Measurements from ENCODE around the gene ZNF75A.
A peak's percentile ranks its signal among the peaks of the same experiment; 100 is the strongest.

The ZNF75A gene

DNA sequence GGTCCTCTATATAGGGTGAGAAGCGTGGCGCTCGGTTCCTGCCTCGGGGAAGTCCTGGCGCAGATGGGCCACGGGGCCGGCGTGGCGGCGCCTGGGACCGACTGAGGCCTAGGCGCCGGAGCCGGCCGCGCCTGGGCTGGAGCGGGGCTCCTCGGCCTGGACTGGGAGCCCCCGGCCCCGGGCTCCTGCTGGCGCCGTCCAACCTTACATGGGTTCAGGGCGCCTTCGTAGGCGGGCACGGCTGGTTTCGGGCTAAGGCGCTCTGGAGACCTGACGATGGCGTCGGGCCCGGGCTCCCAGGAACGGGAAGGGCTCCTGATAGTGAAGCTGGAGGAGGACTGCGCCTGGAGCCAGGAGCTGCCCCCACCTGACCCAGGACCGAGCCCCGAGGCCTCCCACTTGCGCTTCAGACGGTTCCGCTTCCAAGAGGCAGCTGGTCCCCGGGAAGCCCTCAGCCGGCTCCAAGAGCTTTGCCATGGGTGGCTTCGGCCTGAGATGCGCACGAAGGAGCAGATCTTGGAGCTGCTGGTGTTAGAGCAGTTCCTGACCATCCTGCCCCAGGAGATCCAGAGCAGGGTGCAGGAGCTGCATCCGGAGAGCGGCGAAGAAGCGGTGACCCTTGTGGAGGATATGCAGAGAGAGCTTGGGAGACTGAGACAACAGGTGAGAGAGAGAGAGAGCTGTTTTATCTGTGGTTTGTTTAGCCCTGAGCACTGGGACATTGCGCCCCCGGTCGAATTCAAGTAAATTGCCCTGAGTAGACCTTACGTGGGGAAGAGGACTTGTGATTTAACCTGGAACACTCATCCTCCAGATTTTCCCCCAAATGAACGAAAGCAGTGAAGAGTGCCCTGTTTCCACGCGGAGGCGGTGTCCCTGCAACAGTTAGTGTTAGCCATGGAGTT, 21.5 kb upstream of the ZNF75A start:
- peak in 4 of 58 donors; percentile 38 to 58 (median 50) for DNase-seq

DNA sequence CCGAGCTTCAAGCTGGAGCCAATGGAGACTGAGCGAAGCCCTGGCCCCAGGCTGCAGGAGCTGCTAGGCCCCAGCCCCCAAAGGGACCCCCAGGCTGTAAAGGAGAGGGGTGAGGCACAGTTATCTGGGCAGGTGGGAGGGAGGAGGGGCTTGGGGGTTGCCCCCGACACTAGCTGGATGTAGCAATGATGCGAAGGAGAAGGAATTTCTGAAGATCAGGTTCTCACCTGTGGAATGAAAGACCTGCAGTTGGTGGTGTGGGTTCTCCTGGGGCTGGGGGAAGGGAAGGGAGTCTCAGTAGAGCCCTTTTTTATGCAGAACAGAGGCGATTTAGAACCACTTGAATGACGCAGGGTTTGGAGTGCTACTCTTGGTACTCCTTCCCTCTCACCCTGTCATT, 20.2 kb upstream of the ZNF75A start:
- no peak for DNase-seq

GRCh38 chr16:3289998-3290673, 15.2 kb upstream of the ZNF75A start:
- DNase-seq = no peak

DNA sequence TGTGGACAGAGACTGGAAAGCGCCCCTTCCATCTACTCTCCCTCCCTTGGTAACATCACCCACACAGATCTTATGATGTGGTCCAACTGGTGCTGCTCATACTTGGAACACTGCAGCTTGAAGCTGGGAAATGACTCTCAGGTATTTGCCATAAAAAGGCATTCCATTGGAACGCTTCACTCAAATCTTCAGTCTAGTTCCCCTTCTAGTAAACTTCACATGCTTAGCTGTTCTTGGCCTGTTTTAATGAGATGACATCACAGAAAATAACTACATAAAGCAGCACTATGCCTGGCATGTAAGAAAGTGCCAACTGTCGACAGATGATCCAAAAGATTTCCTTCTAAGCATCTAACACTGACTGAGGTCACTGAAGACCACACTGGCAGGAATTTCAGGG, 12.7 kb upstream of the ZNF75A start:
- peak in 1 of 58 donors; percentile 5 for DNase-seq

DNA sequence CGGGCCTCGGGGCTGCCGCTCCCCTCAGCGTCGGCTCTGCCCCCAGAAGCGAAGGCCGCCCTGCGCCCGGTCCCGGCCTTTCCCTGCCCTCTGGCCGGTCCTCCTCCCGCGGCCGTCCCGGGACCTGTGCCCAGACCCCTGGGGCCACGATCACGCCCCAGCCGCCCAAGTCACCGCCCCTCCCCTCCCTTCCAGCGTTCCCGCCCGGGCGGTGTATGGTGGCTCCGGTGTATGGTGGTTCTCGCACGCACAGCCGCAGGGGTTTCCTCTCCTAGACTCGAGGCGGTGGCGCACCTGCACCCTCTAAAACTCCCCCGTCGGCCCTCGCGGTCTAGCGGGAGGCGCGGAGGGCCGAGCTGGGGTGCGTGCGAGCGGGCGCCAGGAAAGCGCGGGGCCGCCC, 10.1 kb upstream of the ZNF75A start:
- DNase-seq = no peak

- DNase-seq = peak in 5 of 58 donors; percentile 2 to 52 (median 8)
These were observed 9.5 kb upstream of the ZNF75A start for GRCh38 chr16:3295783-3296182.

DNA sequence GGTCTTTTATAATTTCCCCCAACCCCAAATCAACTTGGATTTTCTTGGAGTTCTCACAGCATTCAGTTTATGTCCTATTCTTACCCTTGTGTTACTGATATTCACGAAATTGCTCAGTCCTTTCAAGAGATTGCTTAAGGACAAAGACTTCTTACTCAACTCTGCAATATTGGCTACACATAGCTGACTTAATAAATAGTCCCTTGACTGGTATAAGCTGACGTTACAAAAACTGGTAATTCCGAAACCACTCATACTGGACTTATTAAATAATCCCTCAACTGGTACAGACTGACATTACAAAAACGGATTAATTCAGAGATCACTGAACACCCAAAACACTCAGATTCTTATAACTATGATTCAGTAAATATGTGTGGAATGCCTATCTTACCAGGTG, 927 bp upstream of the ZNF75A start:
- DNase-seq = peak in 1 of 58 donors; percentile 5

DNA sequence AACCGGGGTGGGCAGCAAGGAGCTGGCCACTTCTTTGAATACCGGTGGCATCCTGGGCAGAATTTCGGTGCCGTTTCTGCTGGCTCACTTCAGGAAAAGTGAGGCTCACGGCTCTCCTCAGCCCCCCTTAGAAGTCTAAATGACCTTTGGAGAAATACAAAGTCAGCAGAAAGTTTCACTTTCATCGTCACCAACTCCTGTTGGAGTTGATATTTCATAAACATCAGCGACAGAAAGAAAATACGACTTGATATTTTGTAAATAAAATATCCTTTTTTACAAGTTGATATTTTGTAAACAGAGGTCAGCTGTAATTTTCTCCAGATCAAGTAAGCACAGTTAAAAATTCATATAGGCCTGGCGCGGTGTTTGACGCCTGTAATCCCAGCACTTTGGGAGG, 781 bp downstream of the ZNF75A start:
- no peak for DNase-seq

DNA sequence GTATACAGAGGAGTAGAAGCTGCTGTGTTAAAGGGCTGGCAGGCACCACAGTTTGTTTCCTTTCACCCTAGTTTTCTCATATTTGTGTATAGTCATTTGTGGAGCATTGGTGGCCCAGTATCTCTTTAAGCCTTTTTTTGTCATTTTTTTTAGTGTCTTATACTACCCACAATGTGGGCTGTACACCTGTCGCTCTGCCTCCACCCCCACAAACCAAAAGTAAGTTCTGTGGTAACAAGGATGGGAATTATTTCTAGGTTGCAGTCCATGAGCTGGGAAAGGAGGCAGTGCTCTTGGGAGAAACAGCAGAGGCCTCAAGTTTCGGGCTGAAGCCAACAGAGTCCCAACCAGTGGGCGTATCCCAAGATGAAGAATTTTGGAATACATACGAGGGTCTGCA, 6.2 kb downstream of the ZNF75A start:
- DNase-seq = no peak

- DNase-seq = no peak
These were observed 12.2 kb downstream of the ZNF75A start for GRCh38 chr16:3317315-3317999.

DNA sequence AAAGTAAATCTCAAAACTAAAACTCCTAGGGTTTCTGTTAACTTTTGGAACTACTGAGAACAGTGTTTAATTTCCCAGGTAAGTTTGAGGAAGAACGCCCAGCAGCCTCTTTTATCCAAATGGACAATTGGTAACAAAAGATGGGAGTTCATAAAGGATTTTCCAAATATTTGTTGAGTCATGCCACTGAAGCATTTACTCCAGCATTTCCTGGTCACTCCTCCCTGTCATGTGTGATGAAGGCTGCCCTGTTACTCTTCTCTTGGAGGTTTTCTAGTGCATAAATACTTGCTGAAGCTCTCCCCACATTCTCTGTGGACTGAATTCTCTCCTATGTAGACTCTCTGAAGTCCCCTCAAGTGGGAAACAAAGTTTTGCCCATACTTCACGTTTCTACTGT, 16.5 kb downstream of the ZNF75A start:
- no peak for DNase-seq

DNA sequence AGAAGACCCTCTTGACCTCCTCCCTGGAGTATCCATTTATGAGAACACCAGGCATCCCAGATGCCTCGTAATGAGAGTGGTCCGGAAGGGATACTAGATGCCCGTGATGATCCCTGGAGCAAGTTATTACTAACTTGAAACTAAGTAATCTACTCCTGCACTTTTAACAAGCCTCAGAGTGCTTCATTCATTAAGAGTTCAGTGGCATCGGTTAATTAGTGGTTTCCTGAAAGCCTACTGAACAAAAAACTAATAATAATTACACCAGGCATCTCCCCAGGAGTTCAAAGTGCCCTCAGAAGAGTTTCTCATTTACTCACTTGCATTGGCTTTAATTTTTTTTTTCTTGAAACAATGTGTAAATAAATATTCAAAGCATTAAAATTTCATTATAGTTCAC, 22.2 kb downstream of the ZNF75A start:
- DNase-seq = no peak

DNA sequence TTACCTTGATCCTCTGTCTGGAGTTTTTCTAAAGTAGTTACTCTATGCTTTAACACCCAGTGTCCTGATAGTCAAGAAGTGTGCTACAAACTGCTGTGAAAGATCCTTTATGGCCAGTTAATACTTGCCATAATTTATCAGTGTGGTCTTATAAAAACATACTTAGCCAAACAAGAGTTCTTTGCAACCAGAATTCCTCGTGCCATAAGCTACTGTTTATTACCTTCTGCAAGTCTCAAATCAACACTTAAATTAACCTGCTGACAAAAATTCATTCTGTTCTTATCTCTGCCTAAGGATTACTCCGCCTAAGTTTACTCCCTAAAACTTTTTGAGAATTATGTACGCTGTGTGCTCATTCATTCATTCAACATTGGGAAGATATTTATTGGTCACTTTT, 22.8 kb downstream of the ZNF75A start:
- DNase-seq = no peak

GRCh38 chr16:3328643-3329042, 23.3 kb downstream of the ZNF75A start:
- DNase-seq = no peak

DNA sequence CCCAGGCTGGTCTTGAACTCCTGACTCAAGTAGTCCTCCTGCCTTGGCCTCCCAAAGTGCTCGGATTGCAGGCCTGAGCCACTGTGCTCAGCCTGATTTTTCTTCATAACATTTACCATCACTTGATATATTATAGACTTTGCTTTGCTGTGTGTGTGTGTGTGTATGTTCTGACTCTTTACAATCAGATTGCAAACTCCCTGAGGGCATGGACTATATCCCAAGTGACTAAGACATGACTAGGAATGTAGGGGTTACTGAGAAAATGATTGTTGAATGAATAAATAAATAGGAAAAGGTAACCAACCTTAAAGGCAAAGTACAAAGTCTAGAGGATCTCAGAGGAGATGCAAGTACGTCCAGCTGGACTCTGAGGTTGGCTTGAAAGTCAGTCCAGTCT, 40.7 kb downstream of the ZNF75A start:
- no peak for DNase-seq

DNA sequence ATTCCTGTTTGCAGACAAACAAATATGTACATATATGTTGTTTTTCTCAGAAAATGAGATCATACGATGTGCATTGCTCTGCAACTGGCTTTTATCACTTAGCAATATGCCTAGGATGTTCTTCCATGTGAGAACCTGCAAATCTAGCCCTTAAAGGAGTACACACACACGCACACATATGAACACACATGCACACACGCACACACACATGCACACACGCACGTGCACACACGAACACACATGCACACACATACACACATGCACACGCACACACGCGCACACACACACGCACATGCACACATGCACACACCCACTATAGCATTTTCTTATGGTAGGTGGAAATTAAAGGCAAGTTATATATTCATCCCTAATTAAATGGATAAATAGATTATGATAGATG, 42.3 kb downstream of the ZNF75A start:
- DNase-seq = no peak

DNA sequence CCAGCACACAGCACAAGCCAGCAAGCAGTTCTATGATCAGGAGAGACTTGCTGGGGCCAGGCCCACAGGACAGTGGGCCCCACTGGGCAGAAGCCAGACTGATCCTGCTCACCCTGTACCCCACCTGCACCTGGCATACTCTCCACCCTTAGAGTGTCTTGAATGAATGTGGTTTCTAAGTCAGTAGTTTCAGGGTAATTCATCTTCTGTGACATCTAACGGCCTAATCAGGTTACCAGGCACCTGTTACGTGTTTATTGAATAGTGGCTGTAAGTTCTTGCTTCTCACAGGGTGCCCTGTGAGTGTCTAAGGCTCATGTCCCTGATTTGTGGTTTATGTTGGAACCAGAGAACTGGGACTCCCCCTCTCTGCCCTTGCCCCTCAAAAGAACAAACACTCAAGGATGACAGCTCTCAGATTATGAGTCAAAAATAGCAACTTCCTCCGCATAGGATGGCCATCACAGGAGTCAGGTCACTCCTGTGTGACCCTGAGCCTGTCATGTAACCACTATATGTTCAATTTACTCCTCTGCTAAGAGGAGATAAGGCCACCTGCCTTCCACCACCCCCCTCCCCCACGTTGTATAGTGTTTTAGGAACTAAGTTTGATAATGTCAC, 43.4 kb downstream of the ZNF75A start:
- no peak for DNase-seq

DNA sequence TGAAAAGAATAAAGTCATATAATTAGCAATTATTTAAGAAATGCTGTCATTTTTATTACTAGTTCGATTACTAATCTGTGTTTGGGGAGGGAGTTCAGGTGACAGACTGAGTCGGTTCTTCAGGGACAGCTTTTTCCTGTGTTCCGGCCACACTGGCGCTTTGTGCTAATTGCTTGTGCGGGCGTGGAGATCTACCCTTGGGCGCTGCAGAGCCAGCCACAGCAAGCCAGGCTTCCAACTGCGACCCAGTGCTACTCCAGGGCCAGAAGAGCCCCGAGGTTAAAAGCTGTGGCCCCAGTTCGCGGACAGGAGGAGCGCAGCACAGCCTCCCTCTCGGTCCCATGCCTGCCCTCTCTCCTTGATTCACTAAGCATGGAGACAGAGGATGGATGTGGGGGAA, 43.9 kb downstream of the ZNF75A start:
- no peak for DNase-seq

DNA sequence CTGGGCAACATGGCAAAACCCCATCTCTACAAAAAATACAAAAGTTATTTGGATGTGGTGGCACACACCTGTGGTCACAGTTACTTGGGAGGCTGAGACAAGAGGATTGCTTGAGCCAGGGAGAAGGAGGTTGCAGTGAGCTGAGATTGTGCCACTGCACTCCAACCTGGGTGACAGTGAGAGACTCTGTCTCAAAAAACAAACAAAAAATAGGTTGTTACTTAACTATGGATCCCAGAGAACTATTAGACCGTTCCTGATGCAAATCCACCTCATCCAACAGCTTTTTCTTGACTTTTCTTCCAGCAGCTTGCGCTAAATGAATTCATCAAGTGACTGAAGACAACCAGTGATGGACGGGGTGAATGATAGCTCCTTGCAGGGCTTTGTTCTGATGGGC, 50.3 kb downstream of the ZNF75A start, which contains the start of gene OR2C1:
Gene OR2C1, plus strand, starts transcription at position 301 of the 400 bp plus-strand sequence. Its CDS starts 52 bp downstream, at position 353.
- DNase-seq = no peak

DNA sequence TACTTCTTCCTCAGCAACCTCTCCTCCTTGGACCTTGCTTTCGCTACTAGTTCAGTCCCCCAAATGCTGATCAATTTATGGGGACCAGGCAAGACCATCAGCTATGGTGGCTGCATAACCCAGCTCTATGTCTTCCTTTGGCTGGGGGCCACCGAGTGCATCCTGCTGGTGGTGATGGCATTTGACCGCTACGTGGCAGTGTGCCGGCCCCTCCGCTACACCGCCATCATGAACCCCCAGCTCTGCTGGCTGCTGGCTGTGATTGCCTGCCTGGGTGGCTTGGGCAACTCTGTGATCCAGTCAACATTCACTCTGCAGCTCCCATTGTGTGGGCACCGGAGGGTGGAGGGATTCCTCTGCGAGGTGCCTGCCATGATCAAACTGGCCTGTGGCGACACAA, 50.8 kb downstream of the ZNF75A start:
- DNase-seq = no peak

- no peak for DNase-seq
These were observed 53.6 kb downstream of the ZNF75A start for GRCh38 chr16:3358871-3359270.

- DNase-seq = no peak
These were observed 57.6 kb downstream of the ZNF75A start for GRCh38 chr16:3362931-3363330.

All from anterior cingulate cortex (tissue), 58 donors.